Measurements from ENCODE around the gene SPDYE4.

SPDYE4 gene

DNA sequence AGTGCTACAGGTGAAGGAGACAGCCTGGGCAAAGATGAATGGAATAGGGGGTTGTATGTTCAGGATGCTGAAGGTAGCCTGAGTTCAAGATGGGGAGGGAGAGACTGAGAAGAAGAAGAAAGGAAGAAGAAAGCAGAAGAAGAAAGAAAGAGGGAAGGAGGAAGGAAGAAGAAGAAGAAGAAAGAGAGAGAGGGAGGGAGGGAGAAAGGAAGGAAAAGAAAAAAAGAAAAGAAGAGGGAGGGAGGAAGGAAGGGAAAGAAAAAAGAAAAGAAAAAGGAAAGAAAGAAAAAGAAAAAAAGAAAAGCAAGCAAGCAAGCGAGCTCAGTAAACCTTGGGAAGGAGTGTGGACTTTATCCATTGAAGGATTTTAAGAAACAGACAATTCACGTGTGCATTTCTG, 21.6 kb downstream of the SPDYE4 start:
- DNase-seq, result no peak

DNA sequence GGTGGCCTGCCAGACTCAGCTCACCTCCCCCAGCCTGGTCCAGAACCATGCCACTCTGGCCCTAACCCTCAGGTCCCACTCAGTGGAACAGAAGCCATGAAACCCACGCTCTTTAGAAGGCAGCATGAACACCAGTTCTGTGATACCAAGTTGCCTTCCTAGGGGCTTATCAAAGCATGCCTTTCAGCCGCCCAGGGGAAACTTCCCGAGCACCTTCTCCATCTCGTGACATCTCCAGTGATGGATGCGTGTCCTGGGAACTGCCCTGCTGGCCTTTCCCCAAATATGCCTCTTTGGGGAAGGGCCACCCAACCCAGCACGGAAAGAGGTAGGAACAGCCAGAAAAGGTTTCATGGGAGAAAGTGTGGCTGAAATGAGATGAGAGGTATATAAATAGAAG, 22.0 kb downstream of the SPDYE4 start:
- no peak for DNase-seq

DNA sequence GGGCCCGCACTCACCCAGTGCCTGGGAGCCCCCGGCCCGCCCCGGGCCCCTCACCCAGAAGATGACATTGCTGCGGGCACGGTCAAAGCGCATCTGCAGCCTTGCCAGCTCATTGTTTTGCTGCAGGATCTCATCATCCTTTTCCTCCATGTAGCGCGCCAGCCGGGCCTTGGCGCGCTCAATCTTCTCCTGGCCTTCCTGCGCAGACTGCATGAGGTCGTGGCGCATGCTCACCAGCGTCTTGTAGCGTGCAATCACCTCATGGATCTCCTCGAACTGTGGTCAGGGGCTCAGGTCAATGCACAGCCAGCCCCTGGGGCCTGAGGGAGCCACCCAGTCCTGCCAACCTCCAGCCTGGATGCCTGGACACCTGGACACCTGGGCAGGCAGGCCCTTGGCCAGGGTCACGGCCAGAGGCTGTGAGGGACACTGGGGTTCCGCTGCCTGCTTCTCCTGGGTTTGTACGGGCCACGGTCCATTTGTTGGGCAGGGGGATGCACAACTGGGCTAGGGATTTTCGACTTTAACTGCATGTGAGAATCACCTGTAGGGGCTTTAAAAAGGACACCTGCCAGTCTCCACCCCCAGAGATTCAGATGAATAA, 22.9 kb downstream of the SPDYE4 start:
- DNase-seq, result no peak

DNA sequence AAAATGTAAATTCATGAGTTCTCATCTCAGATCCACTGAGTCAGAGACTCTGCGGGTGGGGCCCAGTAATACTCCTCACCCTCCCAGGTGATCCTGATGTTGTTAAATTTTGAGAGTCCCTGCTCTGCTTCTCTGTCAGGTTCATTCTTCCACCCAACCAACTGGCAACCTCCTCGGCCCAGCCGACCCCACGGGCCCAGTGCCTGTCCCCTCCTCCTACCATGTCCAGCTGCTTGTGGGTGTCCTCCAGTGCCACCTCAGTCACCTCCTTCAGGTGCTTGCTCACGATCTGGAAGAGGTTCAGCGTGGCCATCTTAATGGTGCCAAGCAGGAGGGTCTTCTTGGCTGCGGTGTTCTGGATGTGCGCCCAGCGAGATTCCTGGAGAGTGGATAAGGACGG, 23.5 kb downstream of the SPDYE4 start:
- DNase-seq, result no peak

DNA sequence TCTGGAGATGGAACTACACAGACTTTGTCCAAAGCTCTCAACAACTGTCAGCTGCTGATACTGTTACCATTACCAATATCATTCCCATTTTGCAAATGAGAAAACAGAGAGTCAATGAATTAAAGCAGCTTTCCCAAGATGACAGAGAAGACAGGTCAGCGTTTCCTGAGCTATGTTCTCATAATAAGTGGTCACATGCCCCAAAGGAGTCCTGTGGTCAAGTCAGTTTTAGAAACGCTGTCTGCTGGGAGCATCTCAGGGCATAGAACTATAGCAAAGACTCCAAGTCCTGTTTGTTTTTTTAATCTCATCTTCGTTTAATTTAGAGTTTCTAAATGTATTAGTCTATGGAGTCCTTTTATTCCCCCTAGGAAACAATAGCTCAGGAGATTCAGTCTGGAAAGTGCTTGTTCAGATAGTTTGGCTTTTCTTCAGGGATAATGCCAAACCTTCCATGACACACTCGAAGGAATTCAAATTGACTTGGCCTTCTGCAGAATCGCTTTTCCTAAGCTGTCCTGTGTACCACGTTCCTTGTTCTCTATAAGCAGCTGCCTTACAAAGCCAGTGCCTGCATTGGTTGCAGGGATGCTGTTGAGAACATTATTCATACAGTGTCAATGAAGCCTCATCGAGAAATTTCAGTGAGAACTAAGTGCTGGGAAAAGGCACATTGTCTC, 25.8 kb downstream of the SPDYE4 start:
- DNase-seq, result no peak

DNA sequence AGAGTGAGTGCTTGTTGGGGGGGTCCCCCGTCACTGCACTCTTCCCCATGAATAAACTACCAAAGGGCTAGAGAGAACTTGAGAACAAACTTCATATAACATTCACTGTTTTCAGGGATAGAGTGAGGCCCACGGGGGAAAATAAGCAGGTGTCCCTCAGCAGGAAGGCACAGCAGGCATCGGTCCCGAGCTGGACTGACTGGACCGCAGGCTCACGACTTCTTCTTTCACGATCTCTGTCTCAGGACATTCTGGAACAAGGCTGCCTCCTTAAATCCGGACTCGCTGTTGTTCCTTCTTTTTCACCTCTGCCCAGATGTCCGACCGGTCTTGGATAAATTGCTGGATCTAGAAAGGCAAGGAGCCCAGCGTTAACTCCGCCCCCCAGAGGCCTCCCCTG, 28.5 kb downstream of the SPDYE4 start:
- no peak for DNase-seq

DNA sequence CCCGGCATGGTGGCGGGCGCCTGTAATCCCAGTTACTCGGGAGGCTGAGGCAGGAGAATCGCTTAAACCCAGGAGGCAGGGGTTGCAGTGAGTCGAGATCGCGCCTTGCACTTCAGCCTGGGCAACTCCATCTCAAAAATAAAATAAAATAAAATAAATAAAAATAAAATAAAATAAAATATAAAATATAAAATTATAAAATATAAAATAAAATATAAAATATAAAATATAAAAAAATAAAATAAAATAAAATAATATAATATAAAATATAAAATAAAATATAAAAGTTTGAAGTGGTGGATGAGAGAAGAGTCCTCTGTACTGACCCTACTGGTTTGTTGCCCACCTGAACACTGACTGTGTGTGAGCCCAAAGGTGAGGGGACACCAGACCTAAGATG, 28.9 kb downstream of the SPDYE4 start:
- DNase-seq, result no peak

DNA sequence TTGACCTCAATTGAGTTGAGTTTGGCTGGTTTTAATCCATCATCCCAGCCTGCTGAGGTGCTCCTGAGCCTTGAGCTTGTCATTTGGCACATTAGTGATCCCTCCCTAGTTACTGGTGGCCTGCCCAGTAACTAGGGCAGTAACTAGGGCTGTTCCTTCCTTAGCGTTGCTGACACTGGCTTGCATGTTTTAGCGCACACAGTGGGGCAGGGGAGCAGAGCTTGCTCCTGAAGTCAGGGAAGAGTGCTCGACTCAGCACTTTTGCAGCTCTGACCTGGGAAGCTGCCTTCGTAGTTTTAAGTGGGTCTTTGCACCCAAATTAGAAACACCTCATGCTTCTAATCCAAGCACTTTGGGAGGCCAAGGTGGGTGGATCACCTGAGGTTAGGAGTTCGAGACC, 29.4 kb downstream of the SPDYE4 start:
- no peak for DNase-seq

DNA sequence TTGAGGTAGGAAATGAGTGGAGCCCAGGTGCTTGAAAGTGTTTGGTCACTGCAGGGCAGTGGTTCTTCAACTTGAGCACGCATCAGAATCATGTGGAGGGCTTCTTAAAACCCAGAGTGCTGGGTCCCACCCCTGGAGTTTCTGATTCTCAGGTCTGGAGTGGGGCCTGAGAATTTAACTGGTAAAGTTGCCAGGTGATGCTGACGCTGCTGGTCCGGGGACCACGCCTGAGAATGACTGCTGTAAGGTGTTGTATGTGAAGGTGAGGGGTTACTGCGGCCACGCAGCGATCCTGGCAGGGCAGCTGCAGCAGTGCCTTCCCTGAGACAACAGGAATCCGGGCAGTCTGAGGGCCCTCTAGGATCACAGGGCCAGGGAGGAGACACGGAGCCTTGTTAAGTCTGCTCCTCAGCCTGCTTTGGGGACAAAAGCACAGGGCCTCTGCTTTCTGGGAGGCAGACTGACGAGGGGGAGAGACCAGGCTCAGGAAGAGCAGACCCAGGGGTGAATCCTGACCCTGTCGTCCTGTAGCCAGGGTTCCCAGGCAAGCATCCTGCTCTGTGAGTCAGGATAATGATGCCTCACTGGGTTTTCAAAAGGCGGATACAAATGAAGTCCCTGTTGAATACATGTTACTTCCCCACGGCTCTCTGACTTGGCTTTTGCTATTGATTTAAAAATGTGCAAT, 30.0 kb downstream of the SPDYE4 start:
- DNase-seq, result no peak

DNA sequence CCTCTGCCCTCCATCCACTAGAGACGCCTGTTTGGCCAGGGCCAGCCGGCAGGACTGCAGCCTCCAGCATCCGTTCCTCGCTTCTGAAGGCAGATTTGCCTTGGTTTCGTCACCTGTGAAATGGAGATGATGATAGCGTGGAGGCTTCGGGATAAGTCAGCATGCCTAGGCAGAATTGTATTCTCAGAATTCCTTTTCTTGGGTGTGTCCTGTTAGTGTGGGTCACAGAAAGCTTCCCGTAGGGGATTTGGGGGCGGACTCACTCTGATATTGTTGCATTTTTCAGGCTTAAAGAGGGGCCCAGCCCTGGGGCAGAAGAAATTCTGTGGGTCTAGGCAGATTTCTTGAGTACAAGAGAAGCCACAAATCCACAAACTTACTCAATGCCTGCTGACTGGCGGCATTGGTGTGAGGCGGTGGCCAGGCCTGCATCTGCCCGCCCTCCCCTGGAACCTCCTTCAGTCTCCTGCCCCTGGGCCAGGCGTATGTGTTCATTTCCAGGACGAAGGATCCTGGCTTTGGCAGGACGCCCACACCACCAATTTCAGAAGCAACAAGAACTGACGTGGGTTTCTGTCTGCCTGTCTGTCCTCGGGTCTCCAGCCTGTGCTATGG, 31.3 kb downstream of the SPDYE4 start:
- peak; percentile 63 for DNase-seq

DNA sequence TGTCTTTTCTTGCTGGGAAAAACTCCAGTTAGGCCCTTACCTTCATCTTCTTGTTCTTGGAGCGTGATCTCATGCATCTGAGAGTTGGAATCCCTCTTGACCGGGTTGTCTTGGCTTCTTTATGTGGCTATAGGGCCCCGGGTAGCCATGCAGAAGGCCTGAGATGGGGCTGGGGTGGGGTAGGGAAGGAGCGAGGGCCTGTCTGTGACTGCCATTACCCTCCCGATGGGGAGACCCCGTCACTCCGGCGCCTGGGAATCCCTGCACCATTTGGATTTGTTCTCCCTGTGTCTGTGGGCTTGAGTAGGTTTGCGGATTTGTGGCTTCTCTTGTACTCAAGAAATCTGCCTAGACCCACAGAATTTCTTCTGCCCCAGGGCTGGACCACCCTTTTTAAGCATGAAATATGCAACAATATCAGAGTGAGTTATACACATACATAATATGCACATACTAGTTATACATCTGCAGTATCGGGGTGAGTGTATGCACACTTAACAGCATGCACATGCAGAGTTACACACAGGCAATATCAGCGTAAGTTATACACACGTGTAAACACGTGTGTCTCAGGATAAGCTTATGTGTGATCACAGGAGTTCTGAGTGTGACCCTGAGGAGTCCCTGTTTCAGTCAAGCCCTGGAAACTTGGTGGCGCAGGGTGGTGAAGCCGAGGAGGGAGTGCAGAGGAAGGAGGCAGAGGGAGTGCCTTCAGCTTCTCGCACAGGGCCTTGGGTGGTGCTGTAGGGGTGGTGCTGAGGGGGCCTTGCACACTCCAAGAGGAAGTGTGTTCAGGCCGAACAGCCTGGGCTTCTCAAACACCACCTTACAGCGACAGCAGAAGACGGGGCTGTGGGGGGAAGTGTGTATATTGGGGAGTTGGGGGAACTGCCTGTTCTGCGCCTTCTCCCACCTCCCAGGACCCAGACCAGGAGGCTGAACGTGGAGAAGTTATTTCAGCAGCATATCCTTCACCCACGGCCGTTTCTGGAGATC, 32.2 kb downstream of the SPDYE4 start:
- DNase-seq, result no peak

DNA sequence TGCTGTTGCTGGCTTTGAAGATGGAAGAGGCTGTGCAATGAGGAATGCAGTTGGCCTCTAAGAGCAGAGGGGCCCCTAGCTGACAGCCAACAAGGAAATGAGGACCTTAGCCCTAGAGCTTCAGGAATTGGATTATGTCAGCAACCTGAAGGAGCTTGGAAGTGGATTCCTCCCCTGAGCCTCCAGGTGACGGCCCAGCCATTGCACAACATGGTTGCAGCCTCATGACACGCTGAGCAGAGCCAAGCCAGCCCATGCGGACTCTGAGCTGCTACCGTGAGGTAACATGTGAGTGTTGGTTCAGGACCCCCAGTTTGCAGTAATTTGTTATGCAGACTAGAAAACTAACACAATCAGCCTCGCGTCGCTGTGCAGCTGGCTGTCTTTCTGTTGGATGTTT, 33.9 kb downstream of the SPDYE4 start:
- no peak for DNase-seq

DNA sequence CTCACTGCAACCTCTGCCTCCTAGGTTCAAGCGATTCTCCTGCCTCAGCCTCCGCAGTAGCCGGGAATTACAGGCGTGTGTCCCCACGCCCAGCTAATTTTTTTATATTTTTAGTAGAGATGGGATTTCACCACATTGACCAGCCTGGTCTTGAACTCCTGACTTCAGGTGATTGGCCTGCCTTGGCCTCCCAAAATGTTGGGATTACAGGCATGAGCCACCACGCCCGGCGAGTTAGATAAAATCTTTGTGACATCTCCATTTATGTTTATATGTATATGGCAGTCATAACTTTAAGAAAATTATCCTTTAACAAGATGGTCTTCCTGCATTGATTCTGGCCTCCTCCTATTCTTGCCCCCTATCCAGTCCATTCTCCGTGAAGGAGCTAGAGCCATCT, 37.8 kb downstream of the SPDYE4 start:
- no peak for DNase-seq

DNA sequence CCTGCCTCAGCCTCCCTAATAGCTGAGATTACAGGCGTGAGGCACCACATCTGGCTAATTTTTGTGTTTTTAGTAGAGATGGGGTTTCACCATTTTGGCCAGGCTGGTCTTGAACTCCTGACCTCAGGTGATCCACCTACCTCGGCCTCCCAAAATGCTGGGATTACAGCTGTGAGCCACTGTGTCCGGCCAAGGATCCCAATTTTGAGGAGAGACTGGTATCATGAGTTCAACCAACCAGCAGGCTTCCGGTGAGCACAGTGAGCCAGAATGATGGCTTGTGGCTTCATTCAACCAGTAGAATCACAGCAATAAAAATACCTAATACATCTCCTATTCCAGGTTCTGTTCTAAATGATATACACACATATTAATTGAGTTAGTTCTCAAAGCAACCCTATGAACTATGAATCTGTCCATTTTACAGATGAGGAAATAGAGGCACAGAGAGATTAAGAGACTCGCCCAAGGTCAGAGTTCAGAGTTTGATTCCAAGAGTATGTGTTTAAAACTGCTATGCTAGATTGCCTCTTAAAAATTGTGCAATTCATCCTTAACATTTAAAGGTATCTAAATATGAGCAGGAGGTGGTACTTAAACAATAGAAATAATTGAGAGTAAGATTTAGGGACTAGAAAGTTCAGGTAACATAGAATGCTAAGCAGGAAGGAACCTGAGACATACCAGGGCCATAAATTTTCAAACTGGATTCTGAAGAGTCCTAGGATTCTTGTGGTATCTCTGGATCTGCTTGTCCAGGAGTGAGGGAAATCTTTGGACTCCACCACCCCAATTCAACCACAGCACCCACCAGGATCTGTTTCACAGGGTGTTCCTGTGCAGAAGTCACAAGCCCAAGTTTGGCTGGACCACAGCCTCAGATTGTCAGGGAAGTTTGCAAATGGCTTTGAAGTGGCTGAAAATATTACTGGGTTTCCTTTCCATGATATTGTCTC, 38.8 kb downstream of the SPDYE4 start:
- DNase-seq, result no peak

DNA sequence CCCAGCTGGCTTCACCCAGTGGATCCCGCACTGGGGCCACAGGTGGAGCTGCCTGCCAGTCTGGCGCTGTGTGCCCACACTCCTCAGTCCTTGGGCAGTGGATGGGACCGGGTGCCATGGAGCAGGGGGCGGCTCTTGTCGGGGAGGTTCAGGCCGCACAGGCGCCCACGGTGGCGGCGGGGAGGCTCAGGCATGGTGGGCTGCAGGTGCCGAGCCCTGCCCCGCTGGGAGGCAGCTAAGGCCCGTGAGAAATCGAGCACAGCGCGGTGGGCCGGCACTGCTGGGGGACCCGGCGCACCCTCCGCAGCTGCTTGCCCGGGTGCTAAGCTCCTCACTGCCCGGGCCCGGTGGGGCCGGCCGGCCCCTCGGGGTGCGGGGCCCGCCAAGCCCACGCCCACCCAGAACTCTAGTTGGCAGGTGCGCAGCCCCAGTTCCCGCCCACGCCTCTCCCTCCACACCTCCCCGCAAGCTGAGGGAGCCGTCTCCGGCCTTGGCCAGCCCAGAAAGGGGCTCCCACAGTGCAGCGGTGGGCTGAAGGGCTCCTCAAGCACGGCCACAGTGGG, 40.3 kb downstream of the SPDYE4 start:
- no peak for DNase-seq

DNA sequence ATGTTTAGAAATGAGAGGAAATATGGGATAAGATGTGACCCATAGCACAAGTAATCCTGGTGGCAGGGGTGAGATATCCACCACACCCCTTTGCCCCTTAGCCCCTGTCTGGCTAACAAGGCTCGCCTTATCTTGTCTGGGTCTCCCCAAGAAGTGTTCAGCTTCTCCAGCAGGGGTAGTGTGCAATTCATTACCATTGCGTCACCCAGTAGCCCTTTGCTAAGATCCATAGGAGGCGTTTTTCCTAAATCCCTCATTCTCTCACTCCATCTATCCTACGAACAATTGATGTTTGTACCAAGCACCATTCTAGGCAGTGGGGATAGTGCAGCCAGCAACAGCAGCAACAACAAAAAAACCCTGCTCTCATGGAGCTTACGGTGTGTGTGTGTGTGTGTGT, 44.5 kb downstream of the SPDYE4 start:
- DNase-seq, result no peak

DNA sequence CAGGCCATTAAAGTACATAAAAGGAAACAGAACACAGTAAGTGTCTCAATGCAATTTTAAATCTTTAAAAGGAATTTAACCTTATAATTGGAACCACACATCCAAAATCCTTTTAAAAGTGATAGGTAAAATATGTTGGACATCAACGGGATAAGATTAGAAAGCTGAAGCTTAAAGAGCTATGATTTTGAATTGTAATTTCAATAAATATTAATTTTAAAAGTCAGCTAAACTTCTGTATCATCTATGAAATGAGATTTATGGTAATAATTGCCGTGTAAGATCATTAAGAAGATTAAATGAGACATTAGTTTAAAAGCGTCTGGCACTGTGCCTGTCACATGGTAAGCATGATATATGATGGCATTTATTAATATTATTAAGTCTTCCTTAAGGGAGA, 45.0 kb downstream of the SPDYE4 start:
- DNase-seq, result no peak

DNA sequence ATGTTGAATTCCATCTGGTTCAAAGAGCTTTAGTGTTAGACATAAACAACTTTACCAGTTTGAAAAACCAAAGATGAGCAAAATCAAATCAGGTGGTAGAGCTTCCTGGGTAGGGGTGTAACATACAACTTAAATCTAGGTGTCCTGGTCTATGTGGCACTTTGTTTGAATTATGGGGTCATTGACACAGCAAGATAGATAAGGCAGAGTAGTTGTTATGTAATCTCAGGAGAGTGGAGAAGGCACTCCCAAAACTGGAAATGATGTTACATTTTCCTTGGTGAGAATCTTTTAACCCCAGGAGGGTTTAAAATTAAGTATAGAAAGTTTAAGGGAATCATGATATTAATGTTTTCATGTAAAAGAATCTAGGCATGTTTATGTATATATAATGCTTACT, 45.6 kb downstream of the SPDYE4 start:
- DNase-seq, result no peak

DNA sequence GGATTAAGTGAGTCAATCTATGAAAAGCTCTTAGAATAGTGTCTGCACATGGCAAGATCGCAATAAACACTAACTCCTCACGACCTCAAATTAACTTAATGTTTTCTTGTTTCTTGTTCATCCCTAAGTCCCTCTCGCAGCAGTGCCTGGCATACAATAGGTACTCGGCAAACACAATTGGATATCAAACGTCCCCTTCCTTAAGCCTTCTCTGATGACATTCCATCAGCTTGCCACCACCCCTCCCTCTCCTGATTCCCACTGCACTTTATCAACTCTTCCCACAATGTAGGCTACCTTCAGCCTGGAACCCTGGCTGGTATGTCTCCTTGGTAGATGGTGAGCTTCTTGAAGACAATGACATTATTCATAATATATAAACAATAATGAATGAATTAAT, 47.1 kb downstream of the SPDYE4 start:
- no peak for DNase-seq

DNA sequence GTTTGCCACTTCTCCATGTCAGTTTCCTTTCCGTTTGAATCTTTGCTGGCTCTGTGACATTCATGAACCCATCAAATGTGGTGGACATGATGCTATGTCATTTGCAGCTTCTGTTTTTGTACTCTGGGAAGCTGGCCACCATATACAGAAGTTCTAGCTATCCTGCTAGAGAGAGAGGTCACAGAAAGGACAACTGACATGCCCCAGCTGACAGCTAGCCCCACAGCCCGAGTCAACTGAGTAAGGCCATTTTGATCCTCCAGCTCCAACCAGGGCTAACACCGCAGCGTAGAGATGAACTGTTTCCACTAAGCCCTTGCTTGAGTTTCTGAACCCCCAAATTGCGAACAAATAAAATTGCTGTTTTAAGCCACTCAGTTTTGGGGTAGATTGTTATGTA, 47.5 kb downstream of the SPDYE4 start:
- no peak for DNase-seq

DNA sequence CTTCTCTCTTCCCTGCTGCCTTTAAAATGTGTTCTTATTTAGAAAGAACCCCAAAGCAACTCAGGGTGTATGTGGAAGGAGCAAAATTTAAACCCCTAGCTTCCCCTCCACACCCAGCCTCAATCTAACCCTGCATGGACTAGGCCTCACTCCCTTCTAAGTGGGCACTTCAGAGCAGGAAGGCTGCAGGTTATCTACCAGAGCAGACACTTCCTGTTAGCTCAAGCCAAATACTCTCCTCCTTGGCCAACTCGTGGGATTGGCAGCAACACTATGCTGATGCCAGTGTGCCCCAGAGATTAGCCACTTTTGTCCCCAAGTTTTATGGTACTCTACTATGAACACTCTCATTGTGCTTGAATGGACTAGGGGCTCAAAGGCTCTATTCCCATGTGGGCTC, 49.3 kb downstream of the SPDYE4 start:
- DNase-seq, result no peak

Data from left hindlimb (tissue), 1 donor.